Measurements from ENCODE around the gene ZNHIT2. TPM values are rescaled to one million over a fixed set of nuclear protein-coding genes. Genes with fewer than 3 reads are reported as not detected.

ZNHIT2 gene
- total RNA-seq, 1 donor from 2014 or later: 6.1 TPM

DNA sequence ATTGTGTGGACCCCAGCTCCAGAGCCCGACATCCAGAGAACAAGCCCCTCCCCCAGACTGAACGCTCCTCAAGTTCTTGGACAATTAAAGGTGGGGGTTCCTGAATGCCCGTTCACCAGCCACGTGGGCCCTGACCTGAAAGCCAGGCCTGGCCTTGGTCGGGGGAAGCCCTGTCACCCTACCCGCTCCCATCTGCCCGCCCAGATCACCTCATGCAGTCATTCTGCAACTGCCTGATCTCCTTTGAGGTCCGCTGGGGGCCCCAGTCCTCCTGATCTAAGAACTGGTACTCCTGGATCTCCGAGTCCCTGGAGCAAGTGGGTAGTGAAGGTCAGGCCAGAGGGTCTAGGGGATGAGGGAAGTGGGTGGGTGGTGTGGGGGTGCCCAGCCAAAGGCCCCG is 50.1 kb downstream of the ZNHIT2 start:
- H3K27ac ChIP-seq (replicated peaks): no peak overlapping the region

DNA sequence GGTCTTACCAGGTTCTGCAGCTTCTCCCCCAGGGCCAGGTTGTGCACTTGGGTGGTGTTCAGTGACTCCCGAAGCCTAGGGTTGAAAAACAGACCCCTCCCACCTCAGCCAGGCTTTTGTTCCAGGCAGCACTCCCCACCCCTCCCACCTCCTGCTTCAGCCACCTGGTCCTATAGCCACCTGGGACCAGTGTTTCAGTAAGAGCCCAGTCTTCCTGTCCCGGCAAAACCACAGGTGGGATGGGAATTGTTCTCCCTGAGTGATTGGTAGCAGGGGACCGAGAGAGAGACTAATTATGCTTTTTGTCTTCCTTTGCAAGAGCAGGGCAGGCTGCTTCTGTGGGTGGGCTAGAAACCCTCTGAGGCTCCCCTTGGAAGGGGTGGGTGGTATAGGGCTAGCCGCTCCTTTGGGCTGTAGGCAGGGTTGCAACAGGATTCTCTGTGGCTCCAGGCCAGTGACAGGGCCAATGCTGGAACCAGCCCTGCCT is 50.7 kb downstream of the ZNHIT2 start:
- Histone ChIP-seq H3K4me1 (no peaks in the 10 kb centered on the region), H3K9me3 (replicated peaks) (no peaks in the 10 kb centered on the region), H3K27me3 (ENCODE audit: low read depth) (no peaks in the 10 kb centered on the region), H3K27ac (replicated peaks) (no peak overlapping the region), H3K36me3 (no peaks in the 10 kb centered on the region), H3K4me3 (no peak overlapping the region)
- intact Hi-C loops (cut with micrococcal nuclease): no loop called here
- TF ChIP-seq, protein P1, sequence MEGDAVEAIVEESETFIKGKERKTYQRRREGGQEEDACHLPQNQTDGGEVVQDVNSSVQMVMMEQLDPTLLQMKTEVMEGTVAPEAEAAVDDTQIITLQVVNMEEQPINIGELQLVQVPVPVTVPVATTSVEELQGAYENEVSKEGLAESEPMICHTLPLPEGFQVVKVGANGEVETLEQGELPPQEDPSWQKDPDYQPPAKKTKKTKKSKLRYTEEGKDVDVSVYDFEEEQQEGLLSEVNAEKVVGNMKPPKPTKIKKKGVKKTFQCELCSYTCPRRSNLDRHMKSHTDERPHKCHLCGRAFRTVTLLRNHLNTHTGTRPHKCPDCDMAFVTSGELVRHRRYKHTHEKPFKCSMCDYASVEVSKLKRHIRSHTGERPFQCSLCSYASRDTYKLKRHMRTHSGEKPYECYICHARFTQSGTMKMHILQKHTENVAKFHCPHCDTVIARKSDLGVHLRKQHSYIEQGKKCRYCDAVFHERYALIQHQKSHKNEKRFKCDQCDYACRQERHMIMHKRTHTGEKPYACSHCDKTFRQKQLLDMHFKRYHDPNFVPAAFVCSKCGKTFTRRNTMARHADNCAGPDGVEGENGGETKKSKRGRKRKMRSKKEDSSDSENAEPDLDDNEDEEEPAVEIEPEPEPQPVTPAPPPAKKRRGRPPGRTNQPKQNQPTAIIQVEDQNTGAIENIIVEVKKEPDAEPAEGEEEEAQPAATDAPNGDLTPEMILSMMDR (IDR thresholded peaks at IDR 0.05; ENCODE audit: borderline replicate concordance): no peak
- no peak for DNase-seq

More for the DNA sequence above, 50.1 kb downstream of the ZNHIT2 start:
- Histone ChIP-seq H3K4me1 (no peaks in the 10 kb centered on the region), H3K4me3 (no peak overlapping the region), H3K9me3 (replicated peaks) (no peaks in the 10 kb centered on the region), H3K27me3 (ENCODE audit: low read depth) (no peaks in the 10 kb centered on the region), H3K36me3 (no peaks in the 10 kb centered on the region)
- TF ChIP-seq, protein P1 (IDR thresholded peaks at IDR 0.05; ENCODE audit: borderline replicate concordance): no peak
- DNase-seq: no peak
- intact Hi-C loops (cut with micrococcal nuclease): no loop called here

Small RNA genes within 50 kb of the gene (microRNA-seq; reads per million reads assigned to microRNA genes)
- not detected for gene MIR6751

Other genes with a start within 250 kb of the ZNHIT2 start
- gene EHD1, start 239.1 kb downstream of the ZNHIT2 start, total RNA-seq: 40.3 TPM
- gene ATG2A, start 200.5 kb downstream of the ZNHIT2 start, total RNA-seq: 13.1 TPM
- 22.5 TPM for gene PPP2R5B, start 193.0 kb downstream of the ZNHIT2 start, total RNA-seq
- not detected for gene GPHA2, start 181.8 kb downstream of the ZNHIT2 start, total RNA-seq
- gene MAJIN, start 145.6 kb downstream of the ZNHIT2 start, total RNA-seq: not detected
- 1.3 TPM for gene BATF2, start 120.7 kb downstream of the ZNHIT2 start, total RNA-seq
- gene ARL2, start 103.5 kb downstream of the ZNHIT2 start, total RNA-seq: 128 TPM
- 15.7 TPM for gene SNX15, start 90.3 kb downstream of the ZNHIT2 start, total RNA-seq
- 5.6 TPM for gene SAC3D1, start 76.5 kb downstream of the ZNHIT2 start, total RNA-seq
- gene NAALADL1, start 59.1 kb downstream of the ZNHIT2 start, total RNA-seq: 4.8 TPM
- gene CDCA5, start 33.7 kb downstream of the ZNHIT2 start, total RNA-seq: 1.3 TPM
- 23.1 TPM for gene ZFPL1, start 33.5 kb downstream of the ZNHIT2 start, total RNA-seq
- 92.2 TPM for gene VPS51, start 21.5 kb downstream of the ZNHIT2 start, total RNA-seq
- gene TM7SF2, start 5.8 kb downstream of the ZNHIT2 start, total RNA-seq: 56.7 TPM
- 629 TPM for gene FAU, start 4.4 kb upstream of the ZNHIT2 start, total RNA-seq
- 32.1 TPM for gene MRPL49, start 4.6 kb upstream of the ZNHIT2 start, total RNA-seq
- gene SYVN1, start 16.8 kb upstream of the ZNHIT2 start, total RNA-seq: 25.6 TPM
- not detected for gene SPDYC, start 52.5 kb upstream of the ZNHIT2 start, total RNA-seq
- 74.6 TPM for gene CAPN1, start 64.2 kb upstream of the ZNHIT2 start, total RNA-seq
- 3.8 TPM for gene POLA2, start 144.3 kb upstream of the ZNHIT2 start, total RNA-seq
- 11.3 TPM for gene CDC42EP2, start 197.2 kb upstream of the ZNHIT2 start, total RNA-seq
- gene DPF2, start 216.2 kb upstream of the ZNHIT2 start, total RNA-seq: 40.6 TPM
- 0.44 TPM for gene TIGD3, start 237.1 kb upstream of the ZNHIT2 start, total RNA-seq

Measured in left ventricle myocardium inferior (tissue), 1 donor.